Measurements from ENCODE around the gene DPT. TPM values are rescaled to one million over a fixed set of nuclear protein-coding genes. Genes with fewer than 3 reads are reported as not detected.

Gene DPT
- total RNA-seq, 4 donors from 2014 or later, result 30.9 to 141 (median 56.5) TPM

DNA sequence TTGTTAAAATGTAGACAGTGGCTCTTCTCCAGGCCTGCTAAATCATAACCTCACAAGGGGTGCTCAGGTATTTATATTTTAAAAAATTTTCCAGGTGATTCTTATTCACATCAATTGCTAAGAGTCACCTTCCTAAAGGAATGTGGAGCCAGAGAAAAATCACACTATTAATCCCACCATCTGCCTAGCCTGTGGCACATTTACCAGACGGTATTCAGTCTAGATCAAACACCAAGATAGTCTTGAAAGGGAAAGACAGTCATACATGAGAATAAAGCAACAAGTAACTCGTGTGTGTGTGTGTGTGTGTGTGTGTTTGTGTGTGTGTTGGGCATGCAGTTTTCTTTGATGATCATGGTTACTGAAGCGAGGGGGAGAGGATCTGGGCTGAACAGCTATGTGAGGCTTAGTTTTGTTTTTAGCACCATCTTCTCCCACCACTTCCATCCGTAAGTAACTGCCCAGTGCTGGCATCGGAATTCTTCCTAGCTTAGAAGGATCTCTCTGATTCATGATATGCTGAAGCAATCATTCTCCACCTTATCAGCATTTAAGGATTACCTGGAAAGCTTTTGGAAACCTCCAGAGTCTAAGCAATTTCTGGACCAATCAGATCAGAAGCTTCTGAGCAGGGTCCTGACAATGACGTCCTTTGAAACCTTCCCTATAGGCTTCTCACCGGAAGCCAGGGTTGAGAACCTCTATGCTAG, 2.4 kb upstream of the DPT start:
- Histone ChIP-seq H3K36me3 (no peaks in the 10 kb centered on the region), H3K4me3 (replicated peaks in 1 of 3) (no peak overlapping the region), H3K9me3 (no peaks in the 10 kb centered on the region), H3K27me3 (no peaks in the 10 kb centered on the region), H3K4me1 (peaks cover 9 to 25% of the 10 kb centered on the region in 2 donors), H3K27ac (no peak overlapping the region)
- 85 to 91% methylated on average over 7 of the region's 7 CpGs for WGBS, 2 donors
- DNase-seq, result no peak
- intact Hi-C loops (cut with DNase I), result no loop called here
- TF ChIP-seq, protein P1, sequence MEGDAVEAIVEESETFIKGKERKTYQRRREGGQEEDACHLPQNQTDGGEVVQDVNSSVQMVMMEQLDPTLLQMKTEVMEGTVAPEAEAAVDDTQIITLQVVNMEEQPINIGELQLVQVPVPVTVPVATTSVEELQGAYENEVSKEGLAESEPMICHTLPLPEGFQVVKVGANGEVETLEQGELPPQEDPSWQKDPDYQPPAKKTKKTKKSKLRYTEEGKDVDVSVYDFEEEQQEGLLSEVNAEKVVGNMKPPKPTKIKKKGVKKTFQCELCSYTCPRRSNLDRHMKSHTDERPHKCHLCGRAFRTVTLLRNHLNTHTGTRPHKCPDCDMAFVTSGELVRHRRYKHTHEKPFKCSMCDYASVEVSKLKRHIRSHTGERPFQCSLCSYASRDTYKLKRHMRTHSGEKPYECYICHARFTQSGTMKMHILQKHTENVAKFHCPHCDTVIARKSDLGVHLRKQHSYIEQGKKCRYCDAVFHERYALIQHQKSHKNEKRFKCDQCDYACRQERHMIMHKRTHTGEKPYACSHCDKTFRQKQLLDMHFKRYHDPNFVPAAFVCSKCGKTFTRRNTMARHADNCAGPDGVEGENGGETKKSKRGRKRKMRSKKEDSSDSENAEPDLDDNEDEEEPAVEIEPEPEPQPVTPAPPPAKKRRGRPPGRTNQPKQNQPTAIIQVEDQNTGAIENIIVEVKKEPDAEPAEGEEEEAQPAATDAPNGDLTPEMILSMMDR (IDR thresholded peaks at IDR 0.05), result no peak
- no peak for TF ChIP-seq POLR2A (IDR thresholded peaks at IDR 0.05)

DNA sequence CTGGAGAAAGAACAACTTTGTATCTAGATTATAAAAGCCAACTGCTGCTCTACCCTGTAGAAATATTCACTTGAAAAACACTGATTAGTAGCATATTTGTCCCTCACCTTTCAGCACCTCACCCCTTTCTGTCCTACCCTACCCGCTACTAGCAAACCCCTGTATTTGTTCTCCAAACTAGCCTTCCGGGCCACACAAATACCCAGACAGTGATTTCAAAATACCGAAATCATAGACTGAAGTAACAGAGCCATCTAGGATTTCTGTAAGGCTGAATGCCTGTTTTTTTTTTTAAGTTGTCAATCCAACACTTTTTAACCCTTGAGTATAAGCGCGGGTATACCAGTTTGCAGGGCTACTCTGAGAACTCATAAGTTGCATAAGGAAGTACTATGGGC, 398 bp upstream of the DPT start:
- Histone ChIP-seq H3K27ac (no peak overlapping the region), H3K27me3 (no peaks in the 10 kb centered on the region), H3K9me3 (no peaks in the 10 kb centered on the region), H3K4me3 (replicated peaks in 1 of 3) (no peak overlapping the region), H3K36me3 (no peaks in the 10 kb centered on the region), H3K4me1 (peaks cover 6 to 17% of the 10 kb centered on the region in 2 donors)
- intact Hi-C loops (cut with DNase I), result loop anchor here (10.0 kb wide), 1 partner anchor 345 kb away; no protein-coding TSS in a partner anchor
- DNase-seq, result no peak
- TF ChIP-seq, protein P1 (IDR thresholded peaks at IDR 0.05), result no peak
- no peak for TF ChIP-seq POLR2A (IDR thresholded peaks at IDR 0.05)
- WGBS, 2 donors, result 92 to 93% methylated on average over 5 of the region's 5 CpGs

DNA sequence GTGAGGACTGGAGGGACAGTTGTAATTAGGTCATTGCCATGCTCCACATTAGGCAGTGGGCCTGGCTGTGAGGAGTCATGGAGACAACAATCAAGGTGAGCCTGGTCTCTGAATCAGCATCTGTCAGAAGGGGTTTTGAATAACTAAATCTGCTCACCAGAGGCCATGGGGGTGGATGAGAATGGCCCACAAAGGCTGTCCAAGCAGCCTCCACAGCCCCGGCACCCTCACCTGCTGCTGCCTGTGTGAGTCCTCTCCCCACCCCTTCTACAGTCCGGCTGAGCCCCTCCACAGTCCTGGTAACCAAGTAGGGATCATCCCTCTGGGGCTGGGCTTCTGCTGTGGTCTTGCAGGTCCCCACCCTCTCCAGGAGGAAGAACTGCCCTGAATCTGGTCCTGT, 2.3 kb downstream of the DPT start:
- no peak overlapping the region for H3K4me3 ChIP-seq (replicated peaks in 1 of 3)
- H3K4me1 ChIP-seq, result peaks cover 10 to 18% of the 10 kb centered on the region in 2 donors
- no peaks in the 10 kb centered on the region for H3K27me3 ChIP-seq
- H3K36me3 ChIP-seq, result no peaks in the 10 kb centered on the region
- H3K27ac ChIP-seq, result no peak overlapping the region
- intact Hi-C loops (cut with DNase I), result loop anchor here (10.0 kb wide), 1 partner anchor 348 kb away; no protein-coding TSS in a partner anchor
- no peak for DNase-seq
- H3K9me3 ChIP-seq, result no peaks in the 10 kb centered on the region
- TF ChIP-seq POLR2A (IDR thresholded peaks at IDR 0.05), result no peak
- TF ChIP-seq, protein P1 (IDR thresholded peaks at IDR 0.05), result no peak
- 94% methylated on average over 2 of the region's 2 CpGs; no CpG with 5 or more reads in 1 of the 2 donors for WGBS, 2 donors

DNA sequence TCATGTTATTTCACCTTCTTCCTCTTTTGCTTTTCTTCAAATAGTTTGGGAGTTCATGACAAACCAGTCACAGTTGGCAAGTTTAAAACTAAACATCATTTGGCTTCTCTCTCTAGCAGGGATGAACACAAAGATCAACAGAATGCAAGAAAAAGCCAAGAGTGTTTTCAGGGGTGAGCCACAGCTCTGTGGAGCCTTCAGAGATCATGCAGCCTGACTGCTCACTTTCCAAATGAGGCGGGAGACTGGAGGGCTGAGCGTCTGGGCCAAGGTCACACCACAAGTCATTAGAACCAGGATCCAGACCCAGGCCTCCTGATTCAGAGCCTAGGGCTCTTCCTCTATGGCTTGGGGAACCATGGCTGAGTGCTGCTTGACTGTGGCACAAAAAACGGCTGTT, 2.7 kb downstream of the DPT start:
- H3K36me3 ChIP-seq, result no peaks in the 10 kb centered on the region
- 85% methylated on average over 3 of the region's 3 CpGs for WGBS, 2 donors
- intact Hi-C loops (cut with DNase I), result loop anchor here (10.0 kb wide), 1 partner anchor 349 kb away; no protein-coding TSS in a partner anchor
- TF ChIP-seq POLR2A (IDR thresholded peaks at IDR 0.05), result no peak
- TF ChIP-seq, protein P1 (IDR thresholded peaks at IDR 0.05), result no peak
- no peak overlapping the region for H3K4me3 ChIP-seq (replicated peaks in 1 of 3)
- H3K4me1 ChIP-seq, result peaks cover 10 to 18% of the 10 kb centered on the region in 2 donors
- no peak for DNase-seq
- no peaks in the 10 kb centered on the region for H3K9me3 ChIP-seq
- no peaks in the 10 kb centered on the region for H3K27me3 ChIP-seq
- no peak overlapping the region for H3K27ac ChIP-seq

GRCh38 chr1:168725831-168726230, 3.2 kb downstream of the DPT start:
- no peak for TF ChIP-seq POLR2A (IDR thresholded peaks at IDR 0.05)
- Histone ChIP-seq H3K36me3 (no peaks in the 10 kb centered on the region), H3K9me3 (no peaks in the 10 kb centered on the region), H3K27me3 (no peaks in the 10 kb centered on the region), H3K4me1 (peaks cover 10 to 18% of the 10 kb centered on the region in 2 donors), H3K27ac (no peak overlapping the region), H3K4me3 (replicated peaks in 1 of 3) (no peak overlapping the region)
- WGBS, 2 donors, result 76 to 82% methylated on average over 4 of the region's 4 CpGs
- intact Hi-C loops (cut with DNase I), result loop anchor here (10.0 kb wide), 1 partner anchor 349 kb away; no protein-coding TSS in a partner anchor
- no peak for DNase-seq
